Prostate gland (tissue), 2 donors: ENCODE results near the gene GALNT16.

Experiments used
- CTCF ChIP-seq, 4 experiments: fragments of 200-600 bp in 2 of 4; fragments of 450-650 bp in 2 of 4; sonication (generic) in 2 of 4; IDR thresholded peaks; 1 replicate in 3 of 4; 2 replicates in 1 of 4; pipeline ENCODE4 v1.5.1; 2016 to 2019; ENCODE audit warnings: antibody characterized with exemption in 4 of 4, mild to moderate bottlenecking in 2 of 4, moderate library complexity in 2 of 4
- POLR2AphosphoS5 ChIP-seq: sonication (generic); formaldehyde crosslinking; IDR thresholded peaks from one replicate; pipeline ENCODE4 v1.6.1; 2017; ENCODE audit warnings: antibody characterized with exemption

- TF ChIP-seq POLR2AphosphoS5 (no peak), CTCF (IDR thresholded peaks at IDR 0.05) (no peak)
Observed at GRCh38 chr14:69325086-69325485, 65.1 kb downstream of the GALNT16 start.
